NT2/D1 (cell line): ENCODE measurements around the gene CYGB.

Experiments
- YY1 ChIP-seq: IDR thresholded peaks from 2 replicates; pipeline ENCODE4 v1.6.1; 2011; ENCODE audit not compliant: insufficient read length, insufficient read depth
- ZNF274 ChIP-seq: IDR thresholded peaks from 2 replicates; pipeline ENCODE4 v1.6.1; 2011; ENCODE audit warnings: mild to moderate bottlenecking, low read depth, low read length

DNA sequence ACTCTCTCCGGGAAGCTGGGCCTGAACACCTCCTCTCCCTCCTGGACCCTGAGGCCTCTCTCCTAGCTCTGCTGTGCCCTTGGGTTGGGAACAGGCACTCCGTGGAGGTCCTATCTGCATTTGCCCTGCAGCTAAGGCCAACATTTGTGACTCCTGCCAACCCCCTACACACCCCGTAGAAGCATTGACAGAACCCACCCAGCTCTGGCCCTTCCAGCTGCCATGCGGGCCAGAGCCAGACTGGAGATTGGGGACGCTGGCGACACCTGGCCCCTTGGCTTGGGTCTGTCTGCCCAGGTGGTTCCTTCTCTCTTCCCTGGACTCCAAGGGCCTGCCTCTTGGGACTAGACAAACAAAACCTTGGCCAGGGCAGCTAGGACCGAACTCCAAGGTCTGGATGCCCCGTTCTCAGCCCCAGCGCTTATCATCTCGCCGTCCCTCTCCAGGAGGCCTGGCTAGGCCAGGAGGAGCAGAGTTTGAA, 35.6 kb downstream of the CYGB start:
- TF ChIP-seq YY1 (no peak), ZNF274 (no peak)
